Fibroblast of gingiva (primary cell): ENCODE measurements around the gene C1RL.
"Not testable (repeated sequence)": the region's sequence is repeated elsewhere in the genome, so short reads cannot be mapped to it uniquely, and the experiment has no call there.

ENCODE experiments used
- DNase-seq: peaks from one replicate; pipeline ENCODE4 v3.0.0-alpha.2; 2011; ENCODE audit warnings: low read depth

C1RL gene

DNA sequence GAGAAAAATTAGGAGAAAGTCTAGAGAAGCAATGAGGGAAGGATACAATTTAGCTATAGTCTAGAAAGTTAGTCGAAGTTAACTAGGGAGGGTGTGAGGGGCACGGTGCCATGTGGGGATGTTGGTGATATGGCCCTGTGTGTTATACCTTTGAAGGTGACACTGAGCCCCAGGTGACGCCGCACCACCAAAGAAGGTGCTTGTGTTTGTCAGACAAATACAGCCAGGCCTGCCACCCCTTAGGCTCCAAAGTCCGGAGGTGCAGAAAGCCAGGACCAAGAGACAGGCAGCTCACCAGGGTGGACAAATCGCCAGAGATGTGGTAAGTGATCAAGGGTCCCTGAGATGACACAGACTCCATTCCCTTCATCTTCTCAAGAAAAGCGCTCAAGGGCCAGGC, 47.4 kb downstream of the C1RL start:
- no peak for DNase-seq

- DNase-seq, result no peak
Observed at GRCh38 chr12:7061138-7061537, 47.9 kb downstream of the C1RL start.

DNA sequence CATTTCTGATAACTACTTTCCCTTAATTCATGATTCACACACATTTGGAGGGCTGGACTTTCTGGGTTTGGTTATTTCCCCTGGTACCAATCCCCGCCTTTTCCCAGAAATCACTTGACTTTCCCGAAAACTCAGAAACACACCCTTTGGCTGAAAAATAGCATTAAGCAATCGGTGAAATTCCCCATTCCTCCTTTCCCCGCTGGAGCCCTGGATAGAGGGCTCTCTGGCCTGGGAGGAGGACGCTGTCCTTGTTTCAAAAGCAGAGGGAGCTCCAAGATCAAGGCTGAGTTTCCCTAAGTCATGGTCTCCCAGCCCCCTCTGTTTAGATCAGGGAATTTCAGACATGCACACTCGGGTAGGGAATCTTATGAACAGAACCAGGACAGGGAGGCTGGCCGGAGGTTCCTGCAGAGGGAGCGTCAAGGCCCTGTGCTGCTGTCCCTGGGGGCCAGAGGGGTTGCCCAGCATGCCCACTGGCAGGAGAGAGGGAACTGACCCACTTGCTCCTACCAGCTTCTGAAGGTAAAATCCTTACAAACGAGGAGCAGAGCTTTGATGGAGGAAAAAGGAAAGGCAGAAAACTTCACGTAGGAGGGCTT, 48.6 kb downstream of the C1RL start, which contains the start of gene C1S:
TSS of gene C1S (plus strand) at position 366 of the 602 bp plus-strand sequence. CDS start 1,195 bp downstream, outside the sequence.
- DNase-seq, result peak; percentile 99

- DNase-seq, result no peak
Observed at GRCh38 chr12:7059780-7060179, 49.2 kb downstream of the C1RL start.

DNA sequence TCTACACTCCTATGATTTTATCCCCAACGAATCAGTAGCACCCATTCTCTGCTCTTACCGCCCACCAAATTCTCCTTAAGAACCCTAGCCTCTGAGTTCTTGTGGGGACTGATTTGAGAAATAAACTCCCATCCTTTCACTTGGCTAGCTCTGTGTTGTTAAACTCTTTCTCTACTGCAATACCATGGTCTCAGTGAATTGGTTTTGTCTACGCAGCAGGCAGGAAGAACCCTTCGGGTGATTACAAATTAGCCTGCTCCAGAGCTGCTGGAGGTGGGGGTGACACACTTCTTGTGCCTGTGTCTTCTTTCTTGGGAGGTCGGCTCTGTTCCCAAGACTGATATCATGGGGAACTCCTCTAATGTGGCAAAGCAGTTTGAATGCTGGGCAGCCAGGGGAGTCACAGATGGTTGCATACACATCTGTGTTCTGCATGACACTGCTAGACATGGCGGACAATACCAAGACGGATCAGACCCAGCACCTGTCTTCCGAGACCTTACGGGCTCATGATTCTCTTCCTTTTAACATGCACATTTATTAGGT, 50.1 kb downstream of the C1RL start:
- DNase-seq, result no peak

DNA sequence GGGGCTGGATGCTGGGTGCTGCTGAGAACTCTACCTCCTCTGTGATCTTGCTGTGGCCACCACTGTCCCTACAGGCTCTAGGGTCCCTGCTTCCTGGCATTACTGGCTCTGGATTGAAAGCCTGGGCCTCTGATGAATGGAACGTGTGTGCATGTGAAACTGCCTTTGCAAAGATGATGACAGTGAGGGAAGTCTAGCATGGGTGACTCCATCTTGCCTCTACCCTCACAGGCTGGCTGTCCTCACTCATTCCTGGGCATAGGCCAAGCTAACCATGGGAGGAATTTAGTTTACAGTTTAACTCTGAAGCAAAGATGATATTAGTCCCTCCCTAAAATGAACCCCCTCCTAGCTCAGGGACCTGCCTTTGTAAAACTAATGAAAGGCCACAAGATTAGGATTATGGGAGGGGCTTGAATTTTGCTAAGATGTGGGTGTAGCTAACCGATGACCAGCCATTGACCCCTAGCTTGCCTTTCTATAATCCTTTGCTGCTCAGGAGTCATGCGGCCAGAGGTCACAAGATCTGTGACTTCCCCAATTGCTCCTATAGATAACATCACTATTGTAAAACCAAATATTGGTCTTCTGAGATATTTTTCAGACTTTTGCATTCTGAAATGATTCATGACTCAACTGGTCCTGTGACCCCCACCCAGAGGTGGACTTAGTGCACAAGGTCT, 50.7 kb downstream of the C1RL start:
- no peak for DNase-seq

DNA sequence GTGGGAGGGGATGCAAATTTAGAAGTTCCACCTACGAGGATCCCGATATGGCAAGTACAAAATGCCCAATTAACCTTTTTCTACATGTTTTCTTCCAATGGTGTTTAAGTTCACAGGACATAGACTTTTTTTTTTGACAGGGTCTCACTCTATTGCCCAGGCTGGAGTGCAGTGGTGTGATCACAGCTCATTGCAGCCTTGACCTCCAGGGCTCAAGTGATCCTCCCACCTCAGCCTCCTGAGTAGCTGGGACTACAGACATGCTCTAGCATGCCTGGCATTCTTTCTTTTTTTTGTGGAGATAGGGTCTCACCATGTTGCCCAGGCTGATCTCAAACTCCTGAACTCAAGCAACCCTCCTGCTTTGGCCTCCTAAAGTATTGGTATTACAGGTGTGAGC, 53.3 kb downstream of the C1RL start:
- DNase-seq, result not testable (repeated sequence)

DNA sequence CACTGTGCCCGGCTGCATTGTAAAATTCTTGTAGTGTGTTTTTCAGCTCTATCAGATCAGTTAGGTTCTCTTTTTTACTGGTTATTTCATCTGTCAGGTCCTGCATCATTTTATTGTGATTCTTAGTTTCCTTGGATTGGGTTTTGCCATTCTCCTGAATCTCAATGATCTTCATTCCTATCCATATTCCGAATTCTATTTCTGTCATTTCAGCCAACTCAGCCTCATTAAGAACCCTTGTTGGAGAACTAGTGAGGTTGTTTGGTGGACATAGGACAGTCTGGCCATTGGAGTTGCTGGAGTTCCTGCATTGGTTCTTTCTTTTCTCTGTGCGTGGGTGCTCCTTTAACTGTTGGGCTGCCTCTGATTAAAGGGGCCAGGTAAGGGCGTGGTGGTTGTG, 54.1 kb downstream of the C1RL start:
- no peak for DNase-seq

GRCh38 chr12:7049973-7050372, 59.0 kb downstream of the C1RL start:
- not testable (repeated sequence) for DNase-seq

DNA sequence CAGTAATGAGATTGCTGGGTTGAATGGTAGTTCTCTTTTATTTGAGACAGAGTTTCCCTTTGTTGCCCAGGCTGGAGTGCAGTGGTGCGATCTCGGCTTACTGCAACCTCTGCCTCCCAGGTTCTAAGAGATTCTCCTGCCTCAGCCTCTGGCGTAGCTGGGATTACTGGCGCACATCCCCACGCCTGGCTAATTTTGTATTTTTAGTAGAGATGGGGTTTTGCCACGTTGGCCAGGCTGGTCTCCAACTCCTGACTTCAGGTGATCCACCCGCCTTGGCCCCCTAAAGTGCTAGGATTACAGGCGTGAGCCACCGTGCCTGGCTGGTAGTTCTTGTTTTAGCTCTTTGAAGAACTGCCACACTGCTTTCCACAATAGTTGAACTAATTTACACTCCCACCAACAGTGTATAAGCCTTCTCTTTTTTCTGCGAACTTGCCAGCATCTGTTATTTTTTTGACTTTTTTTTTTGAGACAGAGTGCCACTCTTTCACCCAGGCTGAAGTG, 59.5 kb downstream of the C1RL start:
- not testable (repeated sequence) for DNase-seq

DNA sequence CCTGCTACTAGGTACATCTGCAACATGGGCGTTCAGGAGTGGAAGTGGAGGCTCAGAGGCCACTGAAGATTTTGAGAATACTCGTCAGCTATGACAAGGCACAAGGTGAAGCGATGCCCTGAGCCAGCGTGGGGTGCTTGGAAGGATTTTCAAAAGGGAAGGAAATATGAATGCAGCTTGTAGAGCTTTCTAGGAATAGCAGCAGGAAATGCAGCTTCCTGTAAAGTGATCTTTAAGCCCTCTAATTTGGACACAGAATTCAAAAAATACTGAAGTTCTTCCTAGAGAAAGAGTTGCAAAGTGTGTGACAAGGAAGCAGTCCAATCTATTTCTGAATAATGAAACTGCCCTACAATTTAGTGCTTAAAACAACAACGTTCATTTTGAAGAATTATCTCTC, 61.7 kb downstream of the C1RL start:
- DNase-seq, result no peak

DNA sequence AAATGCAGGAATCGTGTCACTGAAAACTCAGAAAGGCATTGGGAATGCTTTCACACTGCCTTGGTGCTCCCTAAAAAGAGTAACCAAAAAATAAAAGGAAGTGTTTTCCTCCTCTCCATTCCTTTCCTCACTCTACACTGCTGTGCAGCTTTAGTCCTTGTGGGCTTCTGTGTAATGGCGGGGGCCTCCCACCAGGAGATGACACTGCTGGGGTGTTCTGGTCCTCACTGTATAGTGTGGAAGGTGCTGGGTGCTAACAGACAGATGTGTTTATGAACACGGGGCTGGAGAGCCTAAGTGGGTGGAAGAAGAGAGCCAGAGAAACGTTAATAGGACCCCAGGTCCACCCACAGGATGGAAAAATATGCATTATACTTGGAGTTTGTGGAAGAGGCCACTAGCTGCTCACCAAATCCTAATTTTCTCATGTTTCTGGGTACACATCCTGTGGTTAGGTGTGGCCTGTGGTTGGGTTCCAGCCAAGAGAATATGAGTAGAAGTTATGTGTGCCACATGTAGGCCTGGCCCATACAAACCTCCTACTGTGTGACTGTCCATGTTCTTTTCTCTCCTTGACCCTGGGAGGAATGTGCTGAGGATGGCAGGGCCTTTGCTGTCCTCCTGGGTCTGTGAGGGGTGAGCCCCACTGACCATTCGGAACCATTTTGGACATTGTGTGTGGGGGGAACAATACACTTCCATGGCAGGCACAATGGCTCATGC, 62.5 kb downstream of the C1RL start:
- DNase-seq, result no peak

GRCh38 chr12:7045913-7046312, 63.1 kb downstream of the C1RL start:
- DNase-seq, result no peak
